Endothelial cell (in vitro differentiated cells): ENCODE results near the gene ATP5ME. TPM values are rescaled to one million over a fixed set of nuclear protein-coding genes. Genes with fewer than 3 reads are reported as not detected.

ENCODE experiments used
- DNase-seq: peaks from one replicate; pipeline ENCODE4 v3.0.0; 2021; ENCODE audit warnings: low spot score
- H3K27ac Mint-ChIP-seq: one replicate; pipeline ENCODE4 v1.8.0; 2021; ENCODE audit warnings: mixed read lengths, inconsistent platforms; ENCODE audit not compliant: unreplicated experiment
- H3K27me3 Mint-ChIP-seq: one replicate; pipeline ENCODE4 v1.8.0; 2021; ENCODE audit warnings: mild to moderate bottlenecking, moderate library complexity, mixed read lengths, inconsistent platforms; ENCODE audit not compliant: unreplicated experiment
- H3K36me3 Mint-ChIP-seq: one replicate; pipeline ENCODE4 v1.8.0; 2021; ENCODE audit warnings: mild to moderate bottlenecking, low read depth, mixed read lengths, inconsistent platforms; ENCODE audit not compliant: unreplicated experiment
- H3K4me1 Mint-ChIP-seq: one replicate; pipeline ENCODE4 v1.8.0; 2021; ENCODE audit warnings: mild to moderate bottlenecking, mixed read lengths, inconsistent platforms; ENCODE audit not compliant: unreplicated experiment
- H3K4me3 Mint-ChIP-seq: one replicate; pipeline ENCODE4 v1.8.0; 2021; ENCODE audit warnings: mild to moderate bottlenecking, mixed read lengths, inconsistent platforms; ENCODE audit not compliant: unreplicated experiment
- H3K9me3 Mint-ChIP-seq: one replicate; pipeline ENCODE4 v1.8.0; 2021; ENCODE audit warnings: mixed read lengths, inconsistent platforms; ENCODE audit not compliant: unreplicated experiment
- total RNA-seq: library from RNA; stranded (reverse); fragmentation: NEBNext Ultra II Directional; extraction: Animal tissue kit (Norgen Biotek cat#: 25700); gene quantifications from one replicate; pipeline ENCODE4 v1.2.1, GENCODE V29; 2021; ENCODE audit not compliant: unreplicated experiment
- TF ChIP-seq, protein P1 (sequence below): fragments of 200-600 bp; sonication (generic); IDR thresholded peaks from one replicate; pipeline ENCODE4 v1.5.0; 2021; ENCODE audit warnings: antibody characterized with exemption; ENCODE audit not compliant: unreplicated experiment

ATP5ME gene
- total RNA-seq, 1 donor from 2014 or later = 289 TPM

GRCh38 chr4:685679-686412 lies 11.8 kb upstream of the ATP5ME start:
- Mint-ChIP-seq H3K27ac (no peak overlapping the region), H3K4me3 (peak overlapping the region; percentile 69), H3K9me3 (no peaks in the 10 kb centered on the region), H3K36me3 (peaks cover 8% of the 10 kb centered on the region), H3K27me3 (peaks cover 15% of the 10 kb centered on the region), H3K4me1 (peaks cover 21% of the 10 kb centered on the region)
- TF ChIP-seq, protein P1, sequence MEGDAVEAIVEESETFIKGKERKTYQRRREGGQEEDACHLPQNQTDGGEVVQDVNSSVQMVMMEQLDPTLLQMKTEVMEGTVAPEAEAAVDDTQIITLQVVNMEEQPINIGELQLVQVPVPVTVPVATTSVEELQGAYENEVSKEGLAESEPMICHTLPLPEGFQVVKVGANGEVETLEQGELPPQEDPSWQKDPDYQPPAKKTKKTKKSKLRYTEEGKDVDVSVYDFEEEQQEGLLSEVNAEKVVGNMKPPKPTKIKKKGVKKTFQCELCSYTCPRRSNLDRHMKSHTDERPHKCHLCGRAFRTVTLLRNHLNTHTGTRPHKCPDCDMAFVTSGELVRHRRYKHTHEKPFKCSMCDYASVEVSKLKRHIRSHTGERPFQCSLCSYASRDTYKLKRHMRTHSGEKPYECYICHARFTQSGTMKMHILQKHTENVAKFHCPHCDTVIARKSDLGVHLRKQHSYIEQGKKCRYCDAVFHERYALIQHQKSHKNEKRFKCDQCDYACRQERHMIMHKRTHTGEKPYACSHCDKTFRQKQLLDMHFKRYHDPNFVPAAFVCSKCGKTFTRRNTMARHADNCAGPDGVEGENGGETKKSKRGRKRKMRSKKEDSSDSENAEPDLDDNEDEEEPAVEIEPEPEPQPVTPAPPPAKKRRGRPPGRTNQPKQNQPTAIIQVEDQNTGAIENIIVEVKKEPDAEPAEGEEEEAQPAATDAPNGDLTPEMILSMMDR = no peak
- no peak for DNase-seq

- Mint-ChIP-seq H3K9me3 (no peaks in the 10 kb centered on the region), H3K27me3 (peaks cover 13% of the 10 kb centered on the region), H3K4me1 (peaks cover 11% of the 10 kb centered on the region), H3K4me3 (peak overlapping the region; percentile 65), H3K27ac (peak overlapping the region; percentile 69), H3K36me3 (peaks cover 8% of the 10 kb centered on the region)
- DNase-seq = no peak
- TF ChIP-seq, protein P1 = no peak
These were observed 10.7 kb upstream of the ATP5ME start for GRCh38 chr4:684623-685327.

DNA sequence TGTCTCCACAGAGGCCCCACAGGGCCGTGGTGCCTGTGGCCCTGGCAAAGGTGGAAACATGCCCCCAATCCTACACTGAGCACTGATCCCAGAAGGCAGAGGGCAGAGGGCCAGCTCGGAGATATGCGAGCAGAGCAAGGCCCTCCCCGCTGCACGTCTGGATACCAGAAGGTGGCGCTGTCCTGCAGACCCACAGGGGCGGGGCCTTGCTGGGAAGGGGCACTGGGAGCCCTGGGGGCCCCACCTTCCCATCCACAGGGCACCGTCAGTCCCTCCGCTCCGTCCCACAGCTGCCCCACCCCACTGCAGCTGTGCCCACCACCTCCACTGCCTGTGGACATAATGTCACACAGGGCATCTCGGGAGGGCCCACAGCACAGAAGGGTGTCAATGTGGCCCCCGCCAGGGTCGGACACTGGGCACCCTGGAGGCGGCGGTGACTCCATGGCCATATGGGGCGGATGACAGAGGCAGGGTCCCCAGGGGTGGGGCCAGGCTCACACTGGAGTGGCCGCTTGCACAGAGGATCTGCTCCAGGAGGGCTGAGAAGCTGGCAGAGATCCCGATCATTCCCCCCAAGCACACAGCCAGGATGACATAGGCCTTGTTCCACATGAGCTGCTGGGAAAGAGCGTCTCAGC lies 10.0 kb upstream of the ATP5ME start:
- H3K36me3 Mint-ChIP-seq = peaks cover 8% of the 10 kb centered on the region
- peaks cover 14% of the 10 kb centered on the region for H3K27me3 Mint-ChIP-seq
- DNase-seq = peak; percentile 77
- no peak overlapping the region for H3K4me3 Mint-ChIP-seq
- no peaks in the 10 kb centered on the region for H3K9me3 Mint-ChIP-seq
- H3K4me1 Mint-ChIP-seq = peaks cover 9% of the 10 kb centered on the region
- no peak overlapping the region for H3K27ac Mint-ChIP-seq
- TF ChIP-seq, protein P1 = peak; percentile 81

GRCh38 chr4:683247-683897 lies 9.3 kb upstream of the ATP5ME start:
- Mint-ChIP-seq H3K9me3 (no peaks in the 10 kb centered on the region), H3K4me1 (peaks cover 9% of the 10 kb centered on the region), H3K27ac (no peak overlapping the region), H3K36me3 (peaks cover 8% of the 10 kb centered on the region), H3K4me3 (no peak overlapping the region), H3K27me3 (peaks cover 14% of the 10 kb centered on the region)
- TF ChIP-seq, protein P1 = no peak
- no peak for DNase-seq
